Stimulated activated CD8-positive, alpha-beta memory T cell treated with anti-CD3 and anti-CD28 coated beads, Interleukin-4, amount 100 ng/mL, for 24 hours (primary cell): ENCODE results near the gene WFDC12.

Experiments used
- DNase-seq: peaks from one replicate; pipeline ENCODE4 v3.0.0-alpha.2; 2020; ENCODE audit warnings: low read depth

The WFDC12 gene

DNA sequence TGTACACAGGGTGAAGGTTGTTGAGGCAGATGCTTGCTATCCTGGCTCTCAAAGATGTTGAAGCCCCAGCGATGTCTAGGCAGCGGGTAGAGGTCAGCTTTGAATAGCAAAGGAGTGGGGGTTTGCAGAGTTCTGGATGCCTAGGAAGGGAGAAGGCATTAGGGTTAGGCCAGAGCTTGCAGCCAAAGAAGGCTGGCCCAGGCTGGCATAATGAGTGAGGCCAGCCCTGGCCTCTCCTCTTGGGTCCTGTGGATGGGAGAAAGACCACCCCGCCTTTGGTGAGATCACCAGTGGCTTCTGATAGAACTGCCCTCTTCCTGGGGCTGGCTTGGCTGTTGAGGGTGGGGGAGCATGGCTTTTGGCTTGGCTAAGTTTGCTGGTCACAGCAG, 8.9 kb downstream of the WFDC12 start:
- DNase-seq, result no peak

DNA sequence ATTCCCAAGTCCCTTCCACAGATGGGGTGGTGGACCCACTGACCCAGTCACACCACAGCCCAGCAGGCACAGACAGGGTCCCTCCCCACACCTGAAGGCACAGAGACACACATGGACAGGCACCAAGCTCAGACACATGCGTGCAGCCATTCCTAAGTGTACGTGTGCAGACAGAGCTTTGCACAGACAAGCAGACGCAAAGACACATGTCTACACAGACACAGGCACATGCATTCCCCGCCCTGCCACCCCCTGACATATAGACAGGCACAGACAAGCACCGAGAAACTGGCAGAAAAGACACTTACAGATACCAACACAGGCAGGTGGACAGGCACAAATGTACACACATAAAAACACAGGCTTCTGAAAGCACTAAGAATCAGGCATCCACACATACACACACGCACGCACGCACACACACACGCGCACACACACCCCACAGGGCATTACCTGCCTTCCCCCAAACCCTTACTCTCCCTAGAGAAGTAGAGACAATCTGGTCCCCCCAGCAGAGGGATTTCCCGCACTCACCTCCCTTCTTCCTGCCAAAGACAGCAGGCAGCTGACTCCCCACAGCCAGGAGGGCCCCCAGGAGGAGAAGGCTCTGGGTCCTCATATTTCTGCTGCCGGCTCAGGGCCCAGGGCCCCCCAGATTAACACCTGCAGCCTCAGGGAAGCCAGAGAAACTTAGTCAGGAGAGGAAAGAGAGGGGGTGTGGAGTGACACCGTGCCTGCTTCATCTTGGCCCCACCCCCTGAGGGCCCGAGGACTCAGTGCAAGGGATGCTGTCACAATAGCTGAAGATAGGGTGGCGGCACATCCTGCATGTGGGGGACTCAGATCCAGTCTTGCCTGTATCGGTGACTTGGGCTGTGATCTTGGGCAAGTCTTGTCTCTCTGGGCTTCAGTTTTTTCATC, 9.5 kb downstream of the WFDC12 start, which contains the start of gene WFDC5:
Gene WFDC5 (minus strand): TSS at position 710 of the 921 bp plus-strand sequence. CDS start 91 bp downstream, at position 619.
- DNase-seq, result no peak

DNA sequence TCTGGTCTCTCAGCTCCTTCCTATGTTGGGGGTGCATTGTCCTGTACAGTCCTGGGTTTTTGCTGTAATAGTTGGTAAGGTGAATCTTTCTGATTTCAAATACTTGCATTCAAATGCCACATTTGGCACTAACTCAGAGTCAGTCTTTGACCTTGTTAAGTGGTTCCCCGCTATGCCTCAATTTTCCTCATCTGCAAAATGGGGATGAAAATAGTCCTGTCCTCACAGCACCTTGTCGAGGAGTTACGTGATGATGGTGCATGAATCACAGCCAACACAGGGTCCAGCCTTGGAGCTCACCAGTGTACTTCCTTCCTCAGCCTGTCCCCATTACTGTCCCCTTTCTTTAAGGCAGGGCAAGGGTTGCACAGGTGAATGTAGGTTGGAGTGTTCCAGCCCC, 10.4 kb downstream of the WFDC12 start:
- DNase-seq, result no peak

DNA sequence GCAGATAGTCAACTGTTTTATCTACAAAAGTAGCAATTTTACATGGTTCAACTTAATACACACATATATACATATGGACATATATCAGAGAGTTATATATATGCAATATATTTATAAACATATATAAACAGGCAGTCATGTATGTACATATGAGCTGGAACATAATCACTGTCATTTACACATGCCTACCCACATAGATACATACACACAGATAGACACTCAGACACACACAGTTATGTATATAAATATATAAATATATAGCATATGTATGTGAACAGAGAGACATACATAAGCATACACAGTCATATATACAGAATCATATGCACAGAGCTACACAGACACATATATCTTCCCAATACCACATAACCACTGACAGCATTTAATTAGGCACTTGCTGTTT, 11.5 kb downstream of the WFDC12 start:
- no peak for DNase-seq

DNA sequence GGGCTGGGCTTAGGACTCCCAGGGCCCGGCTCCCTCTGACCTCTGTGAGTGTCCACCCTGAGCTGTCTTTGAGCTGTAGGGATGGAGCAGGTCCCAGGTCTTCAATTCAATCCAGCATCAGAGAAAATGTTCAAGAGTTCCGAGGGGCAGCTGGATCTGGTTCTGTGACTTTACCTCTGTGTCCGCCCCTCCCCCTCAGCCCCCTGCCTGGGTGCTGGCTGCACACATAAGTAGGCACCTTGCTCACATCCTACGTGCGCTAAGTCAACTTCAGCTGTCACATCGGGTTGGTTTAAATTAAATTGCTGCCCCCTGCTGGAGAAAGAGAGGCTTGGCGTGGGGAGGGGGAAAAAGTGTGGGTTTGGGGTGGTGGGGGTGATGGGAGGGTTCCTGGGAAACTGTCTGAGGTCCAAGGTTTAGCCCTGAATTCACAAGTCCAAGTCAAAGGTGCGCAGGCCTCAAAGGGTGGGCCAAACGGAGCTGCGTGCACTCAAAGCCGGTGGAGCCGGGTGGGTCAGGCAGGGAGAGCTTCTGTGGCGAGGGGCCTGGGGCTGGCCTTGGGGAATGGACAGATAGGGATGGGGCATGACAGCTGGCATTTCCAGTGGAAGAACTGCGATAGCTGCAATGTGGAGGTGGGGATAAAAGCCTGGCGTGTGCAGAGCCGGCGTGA, 12.3 kb downstream of the WFDC12 start:
- no peak for DNase-seq

DNA sequence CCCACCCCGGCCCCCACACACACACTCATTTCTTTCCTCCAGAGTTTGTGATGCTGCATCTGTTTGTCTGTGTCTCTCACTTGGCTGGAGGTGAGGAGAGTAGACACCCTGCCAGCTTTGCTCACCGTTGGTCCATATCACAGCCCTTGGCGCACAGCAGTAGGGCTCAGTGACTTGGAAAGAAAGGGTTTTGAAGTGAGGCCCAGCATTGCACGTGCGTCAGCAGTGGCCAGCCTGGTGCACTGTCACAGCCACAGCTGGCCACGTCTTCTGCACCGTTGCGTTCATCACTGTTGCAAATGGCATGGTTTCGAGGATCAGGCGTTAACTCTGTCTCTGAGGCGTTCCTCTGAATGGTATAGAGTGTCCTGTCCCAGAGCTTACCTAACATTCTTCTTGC, 13.0 kb downstream of the WFDC12 start:
- DNase-seq, result no peak

DNA sequence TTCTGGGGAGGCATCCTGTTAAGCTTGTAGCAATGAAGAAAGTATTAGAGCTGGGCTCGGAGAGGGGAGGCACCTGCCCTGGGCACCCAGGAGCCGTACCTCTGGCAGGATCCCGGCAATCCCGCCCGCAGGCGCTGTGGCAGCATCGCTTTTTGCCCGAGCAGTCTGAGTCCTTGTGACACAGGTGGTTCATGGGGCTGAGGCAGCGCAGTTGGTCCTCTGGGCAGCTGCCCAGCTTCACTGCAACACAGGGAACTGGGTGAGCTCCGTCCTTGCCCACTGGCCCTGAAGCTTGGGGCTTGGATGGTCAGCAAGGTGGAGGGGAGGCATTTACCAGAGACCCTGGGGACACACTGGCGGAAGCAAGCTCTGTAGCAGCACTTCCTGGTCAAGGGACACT, 14.0 kb downstream of the WFDC12 start:
- no peak for DNase-seq

DNA sequence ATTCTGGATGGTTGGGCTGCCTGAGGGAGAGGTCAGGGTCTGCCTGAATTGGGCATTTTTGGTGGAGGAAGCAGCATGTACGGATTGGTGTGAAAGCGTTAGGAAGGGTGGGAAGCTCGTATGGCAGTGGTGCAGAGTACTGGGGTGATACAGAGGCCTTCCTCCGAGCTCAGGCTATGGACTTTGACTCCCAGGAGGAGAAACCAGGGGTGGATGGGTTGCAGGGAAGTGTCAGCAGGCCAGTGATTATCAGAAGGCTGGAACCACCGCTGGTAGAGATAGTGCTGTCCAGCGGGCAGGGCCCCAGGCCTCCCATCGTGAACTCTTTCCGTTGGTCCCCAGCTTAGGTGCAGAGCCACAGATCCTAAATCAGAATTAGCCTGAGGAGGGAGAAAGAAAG, 14.6 kb downstream of the WFDC12 start:
- DNase-seq, result no peak

DNA sequence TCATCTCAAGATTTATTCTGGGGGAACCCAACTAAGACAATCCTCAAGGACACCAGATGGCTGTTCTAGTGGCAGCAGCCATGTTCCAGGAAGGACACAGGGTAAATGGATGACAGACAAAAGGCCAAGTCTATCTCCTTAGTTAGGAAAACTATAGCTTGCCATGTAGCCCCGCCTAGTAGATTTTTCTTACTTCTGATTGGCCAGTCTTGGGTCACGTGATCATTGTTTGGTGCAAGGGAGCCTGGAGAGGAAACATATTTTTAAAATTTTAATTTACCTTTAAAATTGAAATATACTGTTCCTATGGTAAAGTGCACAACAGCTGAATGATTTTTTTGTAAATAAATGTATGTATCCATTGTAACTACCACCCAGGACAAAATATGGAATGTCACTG, 18.9 kb downstream of the WFDC12 start:
- DNase-seq, result no peak

DNA sequence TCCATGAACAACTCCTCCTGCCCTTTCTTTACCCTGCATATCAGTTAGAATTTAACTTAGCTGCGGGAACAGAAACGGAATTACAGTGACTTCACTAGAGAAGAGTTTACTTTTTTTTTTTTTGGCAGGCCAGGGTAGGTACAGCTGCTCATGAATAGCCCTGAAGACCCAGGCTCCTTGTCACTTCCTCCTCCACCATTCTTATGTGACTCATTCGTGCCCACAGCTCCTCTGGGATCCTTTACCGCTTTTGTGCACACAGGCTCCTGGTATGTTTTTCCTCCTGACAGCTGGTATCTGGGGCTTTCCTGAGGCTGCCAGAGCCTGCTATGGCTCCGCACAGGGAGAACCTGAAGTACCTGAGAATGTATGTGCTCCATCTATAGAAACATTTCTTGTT, 19.5 kb downstream of the WFDC12 start:
- no peak for DNase-seq

DNA sequence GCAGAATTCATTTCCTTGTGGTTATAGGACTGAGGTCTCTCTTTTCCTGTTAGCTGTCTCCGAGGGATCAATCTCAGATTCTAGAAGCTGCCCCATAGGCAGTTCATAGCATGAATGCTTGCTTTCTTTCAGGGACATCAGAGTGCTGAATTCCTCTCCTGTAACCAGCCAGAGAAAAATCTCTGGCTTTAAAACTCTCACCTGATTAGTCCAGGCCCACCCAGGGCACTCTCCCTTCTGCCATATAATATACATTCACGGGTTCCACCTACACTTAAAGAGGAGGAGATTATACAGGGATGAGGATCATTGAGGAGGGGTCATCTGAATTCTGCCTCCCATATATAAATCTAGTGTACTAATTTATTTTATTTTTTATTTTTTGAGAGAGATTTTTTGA, 21.2 kb downstream of the WFDC12 start:
- DNase-seq, result no peak

DNA sequence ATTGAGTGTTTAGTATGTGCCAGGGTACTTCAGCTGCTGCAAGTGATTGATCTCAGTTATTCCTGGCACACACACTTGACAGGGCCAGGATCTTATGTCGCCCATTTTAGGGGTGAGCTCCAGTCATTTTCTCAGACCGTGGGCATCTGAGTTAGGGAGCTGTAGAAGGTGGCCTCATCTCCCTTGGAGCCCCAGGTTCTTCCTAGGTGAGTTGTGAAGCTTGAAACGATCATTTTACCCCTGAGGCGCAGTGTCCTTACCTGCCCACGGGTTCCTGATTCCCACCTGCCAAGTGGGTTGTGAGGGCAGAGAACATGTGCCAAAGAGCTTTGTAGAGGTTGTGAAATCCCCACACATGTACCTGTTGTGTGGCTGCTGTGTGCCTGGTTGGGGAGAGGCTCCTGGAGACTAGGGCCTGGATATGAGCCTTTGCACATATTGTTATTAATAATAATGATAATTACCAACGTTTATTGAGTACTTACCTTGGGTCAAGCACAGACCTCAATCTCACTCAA, 22.9 kb downstream of the WFDC12 start:
- DNase-seq, result no peak

DNA sequence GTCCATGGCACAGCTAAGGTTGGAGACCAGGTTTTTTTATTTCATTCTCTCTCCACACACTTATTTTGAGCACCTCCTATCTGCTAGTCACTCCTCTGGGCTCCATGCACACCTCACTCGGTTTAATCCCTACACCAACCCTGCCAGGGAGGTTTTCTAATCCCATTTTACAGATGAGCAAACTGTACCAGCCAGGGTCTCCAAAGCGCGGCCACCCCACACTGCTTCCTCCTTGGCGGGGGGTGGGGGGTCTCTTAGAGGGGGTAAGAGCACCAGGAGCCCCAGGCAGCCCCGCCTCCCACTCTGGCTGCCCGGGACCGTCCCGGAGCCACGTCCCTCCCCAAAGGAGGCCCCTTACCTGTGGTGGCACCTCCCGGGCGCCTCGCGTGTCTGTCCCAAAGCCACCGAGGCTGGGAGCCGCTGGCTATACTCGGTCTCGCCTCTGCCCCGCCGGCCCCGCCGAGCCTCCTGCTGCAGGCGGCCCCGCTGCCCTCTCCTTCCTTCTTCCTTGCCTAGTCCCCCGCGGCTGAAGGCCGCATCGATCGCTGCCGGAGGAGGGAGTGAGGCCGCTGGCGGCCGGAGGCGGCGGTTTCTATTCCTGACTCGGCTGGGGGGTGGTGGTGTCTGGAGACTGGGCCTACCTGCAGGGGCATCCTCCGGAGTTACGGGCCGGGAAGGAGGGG, 23.6 kb downstream of the WFDC12 start, which contains the start of gene KCNS1:
Gene KCNS1 (minus strand): TSS at position 565 of the 683 bp plus-strand sequence. CDS start 1,891 bp downstream, outside the sequence.
- DNase-seq, result no peak

DNA sequence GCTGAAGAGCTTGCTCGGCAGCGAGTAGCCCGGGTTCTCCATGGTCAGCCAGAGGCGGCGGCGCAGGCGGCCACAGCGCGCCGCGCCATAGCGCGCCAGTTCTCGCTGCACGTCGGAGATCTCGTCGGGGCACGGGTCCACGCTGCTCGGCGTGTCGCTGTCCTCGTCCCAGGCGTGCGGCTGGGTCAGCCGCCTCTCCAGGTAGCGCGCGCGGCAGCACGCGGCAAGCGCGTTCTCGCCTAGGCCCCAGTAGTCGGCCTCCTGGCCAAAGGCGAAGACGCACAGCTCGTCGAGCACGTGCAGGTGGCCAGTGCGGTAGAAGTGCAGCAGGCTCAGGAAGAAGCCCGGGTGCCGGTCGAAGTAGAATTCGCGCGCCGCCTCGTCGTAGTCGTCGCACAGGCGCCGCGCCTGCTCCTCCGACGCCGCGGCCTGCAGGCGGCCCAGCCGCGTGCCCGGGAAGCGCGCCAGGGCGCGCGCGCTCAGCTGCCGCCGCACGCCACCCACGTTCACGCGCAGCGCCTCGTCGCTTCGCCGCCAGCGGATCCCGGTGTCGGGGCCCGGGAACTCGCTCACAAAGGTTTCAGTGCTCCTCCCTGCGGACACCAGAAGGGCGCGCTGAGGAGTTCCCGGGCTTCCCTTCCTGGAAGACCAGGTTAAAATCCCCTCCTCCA, 26.0 kb downstream of the WFDC12 start:
- DNase-seq, result no peak

DNA sequence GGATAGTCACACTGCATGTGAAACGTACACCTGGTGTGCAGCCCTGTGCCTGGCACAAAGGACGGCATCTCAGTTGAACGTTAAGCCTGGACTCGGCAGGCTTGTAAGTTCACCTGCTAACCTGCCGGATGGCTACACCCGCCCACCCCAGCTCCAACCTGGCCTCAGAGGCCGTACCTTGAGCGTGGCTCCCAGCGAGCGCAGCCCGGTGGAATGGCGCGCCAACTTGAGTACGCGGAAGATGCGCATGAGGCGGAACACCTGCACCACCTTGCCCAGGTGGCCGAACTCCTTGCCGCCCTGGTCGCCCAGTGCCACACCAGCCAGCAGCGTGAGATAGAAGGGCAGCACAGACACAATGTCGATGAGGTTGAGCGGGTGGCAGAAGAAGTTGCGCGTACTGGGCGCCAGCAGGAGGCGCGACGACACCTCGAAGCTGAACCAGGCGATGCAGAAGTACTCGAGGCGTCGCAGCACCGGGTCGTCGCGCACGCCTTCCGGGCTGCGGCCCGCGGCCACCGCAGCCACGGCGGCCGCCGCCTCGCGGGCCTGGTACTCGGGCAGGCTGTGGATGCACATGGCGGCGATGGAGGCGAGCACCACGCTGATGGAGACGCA, 26.7 kb downstream of the WFDC12 start:
- DNase-seq, result peak; percentile 20

DNA sequence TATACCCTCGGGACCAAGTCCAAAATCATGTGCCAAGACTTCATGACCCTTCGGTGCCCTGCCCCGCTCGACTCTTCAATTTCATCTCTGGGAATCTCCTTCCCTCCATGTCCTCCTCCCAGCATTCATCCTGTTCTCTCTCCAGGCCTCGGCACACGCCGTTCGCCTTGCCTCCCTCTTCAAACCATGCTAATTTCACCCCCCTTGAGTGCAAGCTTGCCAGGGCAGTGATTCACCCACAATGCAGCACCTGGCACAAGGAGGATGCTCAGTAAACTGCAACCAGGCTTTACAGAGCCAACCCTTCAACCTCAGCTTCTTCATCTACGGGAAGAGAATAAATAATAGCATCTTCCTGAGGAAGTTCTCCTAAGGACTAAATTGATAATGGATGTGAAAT, 27.5 kb downstream of the WFDC12 start:
- DNase-seq, result no peak

DNA sequence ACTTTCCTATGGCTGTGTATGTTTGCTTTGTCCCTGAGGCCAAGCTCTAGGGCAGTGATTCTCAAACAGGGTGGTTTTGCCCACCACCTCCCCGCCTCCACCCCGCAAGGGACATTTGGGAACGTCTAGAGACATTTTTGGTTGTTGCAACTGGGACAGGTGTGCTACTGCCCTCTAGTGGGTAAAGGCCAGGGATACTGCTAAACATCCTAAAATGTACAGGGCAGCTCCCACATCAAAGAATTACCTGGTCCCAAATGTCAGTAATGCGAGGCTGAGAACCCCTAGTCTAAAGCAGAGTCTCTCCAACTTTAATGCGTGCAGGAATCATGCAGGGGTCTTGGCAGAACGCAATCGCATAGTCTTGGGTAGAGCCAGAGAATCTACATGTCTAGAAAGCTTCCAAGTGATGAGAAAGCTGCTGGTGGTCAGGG, 28.4 kb downstream of the WFDC12 start:
- DNase-seq, result peak; percentile 23

DNA sequence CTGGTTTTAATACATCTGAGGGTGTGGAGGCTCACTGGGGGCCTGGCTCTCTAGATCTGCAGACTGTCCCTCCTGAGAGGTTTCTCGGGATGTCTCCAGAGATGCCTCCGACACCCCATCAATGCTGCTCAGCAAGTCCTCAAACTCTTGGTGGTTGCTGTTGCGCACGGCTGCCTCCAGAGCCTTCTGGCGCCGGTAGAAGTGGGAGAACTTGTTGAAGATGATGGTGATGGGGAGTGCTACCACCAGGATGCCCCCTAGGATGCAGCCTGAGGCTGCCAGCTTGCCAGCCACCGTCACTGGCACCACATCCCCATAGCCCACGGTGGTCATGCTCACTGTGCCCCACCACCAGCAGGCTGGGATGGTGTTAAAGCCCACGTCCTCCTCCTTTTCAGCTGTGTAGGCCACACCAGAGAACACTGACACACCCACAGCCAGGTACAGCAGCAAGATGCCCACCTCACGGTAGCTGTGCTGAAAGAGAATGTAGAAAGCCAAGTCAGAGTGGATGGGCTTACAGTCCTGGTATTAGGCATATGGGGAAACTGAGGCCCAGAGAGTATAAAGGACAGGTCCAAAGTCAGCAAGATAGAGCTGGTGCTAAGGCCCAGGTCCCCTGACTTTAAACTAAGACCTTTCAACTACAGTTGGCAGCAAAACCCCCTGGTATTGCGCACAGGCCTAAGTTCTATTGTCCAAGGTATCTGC, 29.2 kb downstream of the WFDC12 start:
- DNase-seq, result no peak

DNA sequence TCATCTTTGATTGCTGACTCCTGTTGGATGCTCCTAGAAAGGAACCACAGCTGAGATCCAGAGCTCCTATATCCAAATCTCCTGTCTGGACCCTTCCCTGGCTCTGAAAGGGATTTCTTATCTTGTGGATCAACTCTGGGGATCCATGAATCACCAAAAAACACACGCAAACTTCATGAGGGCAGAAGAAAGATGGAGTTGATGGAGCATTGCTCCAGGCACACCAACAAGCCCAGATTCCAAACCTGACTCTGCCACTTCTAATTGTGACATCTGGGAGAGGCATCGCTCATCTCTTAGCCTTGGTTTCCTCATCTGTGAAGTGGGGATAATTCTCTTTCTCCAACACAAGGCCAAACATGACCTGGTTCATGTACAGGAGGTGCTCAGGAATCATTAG, 30.1 kb downstream of the WFDC12 start:
- DNase-seq, result no peak

DNA sequence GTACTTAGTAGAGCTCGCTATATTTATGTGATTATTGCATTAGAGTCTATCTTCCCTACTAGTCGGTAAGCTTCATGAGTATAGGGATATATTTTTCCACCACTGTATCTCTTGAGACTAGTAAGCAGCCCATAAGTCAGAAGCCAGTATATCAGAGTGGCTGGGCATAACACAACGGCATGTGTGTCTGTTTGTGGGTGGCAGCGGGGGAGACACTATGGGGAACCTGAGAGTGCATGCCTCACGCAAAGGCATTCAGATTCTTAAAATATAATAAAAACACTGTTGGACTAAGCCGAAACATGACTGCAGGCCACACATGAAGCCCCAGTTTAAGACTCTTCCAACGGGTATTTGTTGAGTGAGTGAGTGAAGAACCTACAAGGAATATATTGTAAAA, 31.4 kb downstream of the WFDC12 start:
- no peak for DNase-seq

DNA sequence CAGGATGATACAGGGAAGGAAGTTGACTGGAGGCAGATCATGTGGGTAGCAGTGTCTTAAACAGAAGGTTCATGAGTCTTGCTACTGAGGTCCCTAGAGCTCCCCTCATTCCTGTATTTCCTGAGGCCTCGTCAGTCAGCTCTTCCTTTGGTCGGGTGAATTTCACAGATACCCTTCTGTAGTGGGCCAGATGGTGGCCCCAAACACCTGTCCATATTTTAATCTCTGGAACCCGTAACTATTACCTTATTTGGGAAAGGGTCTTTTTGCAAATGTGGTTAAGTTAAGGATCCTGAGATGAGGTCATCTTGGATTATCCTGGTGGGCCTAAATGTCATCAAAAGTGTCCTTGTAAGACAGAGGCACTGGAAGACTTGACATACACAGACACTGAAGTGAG, 32.9 kb downstream of the WFDC12 start:
- no peak for DNase-seq
